ENCODE results near the gene MOCS3. TPM values are rescaled to one million over a fixed set of nuclear protein-coding genes. Genes with fewer than 3 reads are reported as not detected.

MOCS3 gene
- total and polyA plus RNA-seq, 10 of the 15 experiments (the other 5 are each of a cell fraction or from before 2014, with no cell fraction given): 0.87 to 5.9 (median 3.6) TPM

DNA sequence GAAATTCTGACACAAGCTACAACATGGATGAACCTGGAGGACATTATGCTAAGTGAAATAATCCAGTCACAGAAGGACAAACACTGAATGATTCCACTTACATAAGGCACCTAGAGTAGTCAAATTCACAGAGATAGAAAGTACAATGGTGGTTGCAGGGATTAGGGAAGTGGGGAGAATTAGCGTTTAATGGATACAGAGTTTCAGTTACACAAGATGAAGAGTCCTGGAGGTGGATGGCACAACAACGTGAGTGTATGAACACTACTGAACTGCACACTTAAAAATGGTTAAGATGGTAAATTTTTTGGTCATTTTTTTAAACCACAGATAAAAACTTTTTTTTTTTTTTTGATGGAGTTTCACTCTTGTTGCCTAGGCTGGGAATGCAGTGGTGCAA lies 24.7 kb downstream of the MOCS3 start:
- POLR2A ChIA-PET: no interaction called here
- 0% methylated on average over 2 of the region's 2 CpGs for WGBS (ENCODE audit: insufficient coverage, insufficient replicate concordance, low lambda C conversion rate, missing lambda C conversion rate)
- ATAC-seq: no peak

More for the DNA sequence above, 24.7 kb downstream of the MOCS3 start:
- RAD21 ChIA-PET (ENCODE audit: unreplicated experiment): interaction anchor here (1.2 to 4.4 kb wide), 2 partner anchors 190 to 193 kb away, joined by 3 to 28 read pairs; partner anchors contain the start of gene BCAS4
- Histone ChIP-seq H3K4me2 (ENCODE audit: control insufficient read depth, insufficient read depth) (no peak overlapping the region), H3K27me3 (replicated peaks in 1 of 2; ENCODE audit: control insufficient read depth in 2 of 2, insufficient read depth in 2 of 2, low read length in 1 of 2) (no peaks in the 10 kb centered on the region; a peak in 1 of 4 replicates), H3K9me3 (replicated peaks; ENCODE audit: control insufficient read depth, insufficient read depth, low read length) (no peaks in the 10 kb centered on the region), H3K36me3 (ENCODE audit: control insufficient read depth in 2 of 2, insufficient read depth in 2 of 2, low read length in 1 of 2) (no peaks in the 10 kb centered on the region), H3K9ac (ENCODE audit: control insufficient read depth, insufficient read depth, low read length) (no peak overlapping the region), H2AFZ (ENCODE audit: control insufficient read depth, low read depth, low read length) (no peak overlapping the region), H4K20me1 (ENCODE audit: control insufficient read depth, insufficient read depth) (no peaks in the 10 kb centered on the region), H3K4me1 (ENCODE audit: control insufficient read depth, insufficient read depth, low read length) (no peaks in the 10 kb centered on the region), H3K79me2 (ENCODE audit: control insufficient read depth, insufficient read depth, low read length) (no peaks in the 10 kb centered on the region), H3K27ac (ENCODE audit: control insufficient read depth, insufficient read depth) (no peak overlapping the region), H3K4me3 (no peak overlapping the region)
- TF ChIP-seq TARDBP (IDR thresholded peaks at IDR 0.05; ENCODE audit: borderline replicate concordance): no peak
- no peak for TF ChIP-seq IKZF2 (IDR thresholded peaks at IDR 0.05)
- TF ChIP-seq, protein P1, sequence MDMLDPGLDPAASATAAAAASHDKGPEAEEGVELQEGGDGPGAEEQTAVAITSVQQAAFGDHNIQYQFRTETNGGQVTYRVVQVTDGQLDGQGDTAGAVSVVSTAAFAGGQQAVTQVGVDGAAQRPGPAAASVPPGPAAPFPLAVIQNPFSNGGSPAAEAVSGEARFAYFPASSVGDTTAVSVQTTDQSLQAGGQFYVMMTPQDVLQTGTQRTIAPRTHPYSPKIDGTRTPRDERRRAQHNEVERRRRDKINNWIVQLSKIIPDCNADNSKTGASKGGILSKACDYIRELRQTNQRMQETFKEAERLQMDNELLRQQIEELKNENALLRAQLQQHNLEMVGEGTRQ (IDR thresholded peaks at IDR 0.05; ENCODE audit: borderline replicate concordance, low read depth, low read length): no peak
- TF ChIP-seq YY1 (IDR thresholded peaks at IDR 0.05; ENCODE audit: low read depth, low read length): no peak
- no peak for TF ChIP-seq NR2C2 (IDR thresholded peaks at IDR 0.05; ENCODE audit: borderline replicate concordance, control insufficient read depth, insufficient read length, low read depth)
- TF ChIP-seq, protein P2, sequence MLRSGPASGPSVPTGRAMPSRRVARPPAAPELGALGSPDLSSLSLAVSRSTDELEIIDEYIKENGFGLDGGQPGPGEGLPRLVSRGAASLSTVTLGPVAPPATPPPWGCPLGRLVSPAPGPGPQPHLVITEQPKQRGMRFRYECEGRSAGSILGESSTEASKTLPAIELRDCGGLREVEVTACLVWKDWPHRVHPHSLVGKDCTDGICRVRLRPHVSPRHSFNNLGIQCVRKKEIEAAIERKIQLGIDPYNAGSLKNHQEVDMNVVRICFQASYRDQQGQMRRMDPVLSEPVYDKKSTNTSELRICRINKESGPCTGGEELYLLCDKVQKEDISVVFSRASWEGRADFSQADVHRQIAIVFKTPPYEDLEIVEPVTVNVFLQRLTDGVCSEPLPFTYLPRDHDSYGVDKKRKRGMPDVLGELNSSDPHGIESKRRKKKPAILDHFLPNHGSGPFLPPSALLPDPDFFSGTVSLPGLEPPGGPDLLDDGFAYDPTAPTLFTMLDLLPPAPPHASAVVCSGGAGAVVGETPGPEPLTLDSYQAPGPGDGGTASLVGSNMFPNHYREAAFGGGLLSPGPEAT (IDR thresholded peaks at IDR 0.05; ENCODE audit: low read depth): no peak
- TF ChIP-seq NR2C1 (IDR thresholded peaks at IDR 0.05): no peak
- no peak for TF ChIP-seq CBFB (IDR thresholded peaks at IDR 0.05; ENCODE audit: low read depth)
- TF ChIP-seq CEBPB (IDR thresholded peaks at IDR 0.05; ENCODE audit: borderline replicate concordance in 1 of 2, low read depth in 2 of 2, low read length in 2 of 2): no peak
- no peak for TF ChIP-seq EGR1 (IDR thresholded peaks at IDR 0.05; ENCODE audit: borderline replicate concordance in 1 of 2, low read depth in 2 of 2, low read length in 2 of 2)
- TF ChIP-seq BCL11A (IDR thresholded peaks at IDR 0.05; ENCODE audit: low read depth, low read length): no peak
- intact Hi-C loops (cut with micrococcal nuclease; ENCODE audit: unreplicated experiment) (loop anchor here (5.0 to 10.0 kb wide), 3 partner anchors 191 to 639 kb away; no protein-coding TSS in a partner anchor), in situ Hi-C loops (cut with MboI) (loop anchor here (10.0 kb wide), 1 partner anchor 641 kb away; no protein-coding TSS in a partner anchor)
- SMC1A ChIA-PET (ENCODE audit: uncharacterized antibody, unreplicated experiment): interaction anchor here (1.0 to 1.3 kb wide), 2 partner anchors 102 to 189 kb away, joined by 4 read pairs; partner anchors contain the start of gene BCAS4
- FAIRE-seq: no peak
- CTCF ChIA-PET: interaction anchor here (0.7 to 14.7 kb wide), 5 partner anchors 33 to 325 kb away, joined by 3 to 177 read pairs (median 5); partner anchors contain the start of genes ADNP and BCAS4
- DNase-seq (ENCODE audit: low read depth, low spot score): no peak
- no TSS peak for BruUV-seq (replicated peaks)
